Calu3 (cell line): ENCODE measurements around the gene MLPH. TPM values are rescaled to one million over a fixed set of nuclear protein-coding genes. Genes with fewer than 3 reads are reported as not detected.

Experiments
- BruUV-seq: library from RNA; stranded (reverse); fragments of 400-500 nt; replicated peaks from 2 replicates; lab custom pipeline; 2021; lab: Mats Ljungman, UMichigan
- CTCF ChIA-PET: fragments of 300-600 bp; sonication (Branson Sonifier 250); formaldehyde crosslinking; loops from one replicate; lab custom pipeline; 2022; ENCODE audit warnings: antibody characterized with exemption; lab: Charles Lee
- DNase-seq: peaks from one replicate; pipeline ENCODE4 v3.0.0; 2022
- H3K27ac Mint-ChIP-seq: one replicate; pipeline ENCODE4 v1.8.0; 2022; ENCODE audit warnings: mixed read lengths; ENCODE audit not compliant: unreplicated experiment
- H3K27me3 Mint-ChIP-seq: one replicate; pipeline ENCODE4 v1.8.0; 2022; ENCODE audit warnings: mixed read lengths; ENCODE audit not compliant: unreplicated experiment
- H3K36me3 Mint-ChIP-seq: one replicate; pipeline ENCODE4 v1.8.0; 2022; ENCODE audit warnings: mild to moderate bottlenecking, moderate library complexity, mixed read lengths; ENCODE audit not compliant: insufficient read depth, unreplicated experiment
- H3K4me1 Mint-ChIP-seq: one replicate; pipeline ENCODE4 v1.8.0; 2022; ENCODE audit warnings: mild to moderate bottlenecking, low read depth, mixed read lengths; ENCODE audit not compliant: unreplicated experiment
- H3K4me3 Mint-ChIP-seq: one replicate; pipeline ENCODE4 v1.8.0; 2022; ENCODE audit warnings: mild to moderate bottlenecking, low read depth, moderate library complexity, mixed read lengths; ENCODE audit not compliant: unreplicated experiment
- H3K9me3 Mint-ChIP-seq: one replicate; pipeline ENCODE4 v1.8.0; 2022; ENCODE audit warnings: low read depth, mixed read lengths; ENCODE audit not compliant: unreplicated experiment
- intact Hi-C: fragments of 100-400 bp; cut with micrococcal nuclease; formaldehyde crosslinking; loops from one replicate; pipeline ENCODE4 v1.10.0; 2022; ENCODE audit not compliant: unreplicated experiment
- total RNA-seq: library from RNA; stranded (reverse); gene quantifications from 2 replicates; pipeline ENCODE4 v1.2.3, GENCODE V29; 2022
- TF ChIP-seq, protein P1 (sequence below): fragments of 200-600 bp; IDR thresholded peaks from one replicate; pipeline ENCODE4 v1.8.0; 2022; ENCODE audit warnings: antibody characterized with exemption; ENCODE audit not compliant: unreplicated experiment

MLPH gene
- total RNA-seq, 1 experiment from 2014 or later, result 39.8 TPM

DNA sequence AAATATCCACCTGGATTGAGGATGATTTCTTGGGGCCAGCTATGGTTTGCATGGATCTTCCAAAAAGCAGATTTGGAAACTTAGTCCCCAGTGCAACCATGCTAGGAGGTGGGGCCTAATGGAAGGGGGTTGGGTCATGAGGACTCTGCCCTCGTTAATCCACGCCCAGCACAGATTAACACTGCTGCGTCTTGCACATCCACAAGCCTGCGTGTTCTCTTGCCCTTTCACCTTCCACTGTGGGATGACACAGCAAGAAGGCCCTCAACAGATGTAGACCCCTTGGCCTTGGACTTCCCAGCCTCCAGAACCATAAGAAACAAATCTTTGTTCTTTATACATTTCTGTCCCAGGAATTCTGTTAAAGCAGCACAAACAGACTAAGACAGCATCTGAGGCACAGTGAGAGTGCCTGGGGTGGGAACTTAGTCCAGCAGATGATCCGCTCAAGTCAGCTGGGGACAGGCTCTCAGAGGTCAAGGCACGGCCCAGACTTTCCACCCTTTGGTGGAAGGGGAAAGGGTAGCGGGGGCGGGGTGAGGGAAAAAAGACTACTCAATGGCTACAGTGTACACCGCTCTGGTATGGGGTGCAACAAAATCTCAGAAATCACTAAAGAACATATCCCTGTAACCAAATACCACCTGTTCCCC, 101.1 kb downstream of the MLPH start:
- no peak for DNase-seq
- Mint-ChIP-seq H3K9me3 (no peaks in the 10 kb centered on the region), H3K36me3 (peaks cover 27% of the 10 kb centered on the region), H3K27ac (no peak overlapping the region), H3K27me3 (no peaks in the 10 kb centered on the region), H3K4me3 (no peak overlapping the region), H3K4me1 (peaks cover 18% of the 10 kb centered on the region)
- CTCF ChIA-PET, result no interaction called here
- TF ChIP-seq, protein P1, sequence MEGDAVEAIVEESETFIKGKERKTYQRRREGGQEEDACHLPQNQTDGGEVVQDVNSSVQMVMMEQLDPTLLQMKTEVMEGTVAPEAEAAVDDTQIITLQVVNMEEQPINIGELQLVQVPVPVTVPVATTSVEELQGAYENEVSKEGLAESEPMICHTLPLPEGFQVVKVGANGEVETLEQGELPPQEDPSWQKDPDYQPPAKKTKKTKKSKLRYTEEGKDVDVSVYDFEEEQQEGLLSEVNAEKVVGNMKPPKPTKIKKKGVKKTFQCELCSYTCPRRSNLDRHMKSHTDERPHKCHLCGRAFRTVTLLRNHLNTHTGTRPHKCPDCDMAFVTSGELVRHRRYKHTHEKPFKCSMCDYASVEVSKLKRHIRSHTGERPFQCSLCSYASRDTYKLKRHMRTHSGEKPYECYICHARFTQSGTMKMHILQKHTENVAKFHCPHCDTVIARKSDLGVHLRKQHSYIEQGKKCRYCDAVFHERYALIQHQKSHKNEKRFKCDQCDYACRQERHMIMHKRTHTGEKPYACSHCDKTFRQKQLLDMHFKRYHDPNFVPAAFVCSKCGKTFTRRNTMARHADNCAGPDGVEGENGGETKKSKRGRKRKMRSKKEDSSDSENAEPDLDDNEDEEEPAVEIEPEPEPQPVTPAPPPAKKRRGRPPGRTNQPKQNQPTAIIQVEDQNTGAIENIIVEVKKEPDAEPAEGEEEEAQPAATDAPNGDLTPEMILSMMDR, result no peak
- no TSS peak for BruUV-seq
- intact Hi-C loops, result no loop called here

DNA sequence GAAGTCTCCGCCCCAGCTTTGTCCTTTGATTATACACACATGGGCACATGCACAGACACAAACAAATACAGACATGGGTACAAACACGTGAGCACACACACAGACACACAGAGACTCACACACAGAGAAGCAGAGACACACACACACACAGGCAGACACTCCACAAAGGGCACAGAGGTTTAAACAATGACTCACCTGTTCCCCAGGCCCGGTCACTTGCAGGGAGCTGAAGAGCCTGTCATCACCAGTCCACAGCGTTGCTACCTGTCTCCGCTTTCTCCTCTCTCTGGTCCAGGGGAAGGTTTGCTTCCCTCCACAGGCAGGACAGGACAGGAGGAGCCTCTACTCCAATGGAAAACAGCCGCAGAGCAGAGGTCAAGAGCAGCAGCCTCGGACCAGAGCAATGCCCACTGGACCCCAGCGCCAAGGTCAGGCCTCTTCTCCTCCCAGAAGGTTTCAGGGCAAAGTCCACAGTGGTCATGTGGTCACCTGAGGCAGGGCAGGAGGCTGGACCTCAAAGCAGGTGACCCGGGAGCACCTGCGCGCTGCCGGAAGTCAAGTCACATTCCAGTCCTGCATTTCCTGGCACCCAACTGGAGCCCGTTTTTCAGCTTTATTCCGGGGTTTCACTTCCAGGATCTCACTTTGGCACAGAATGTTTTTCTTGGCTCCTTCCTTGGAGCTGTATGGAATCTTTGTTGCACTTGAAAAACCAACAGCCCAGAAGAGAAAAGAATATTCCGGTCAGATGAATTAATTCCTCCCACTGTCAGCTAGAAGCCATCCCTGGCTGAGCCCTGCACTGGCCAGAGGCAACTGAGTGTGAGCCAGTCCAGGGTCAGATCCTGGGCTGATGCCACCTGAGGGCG, 103.5 kb downstream of the MLPH start, which contains the start of gene RAB17:
TSS of gene RAB17 (minus strand) at position 463 of the 869 bp plus-strand sequence. CDS start 4,580 bp downstream, outside the sequence.
- Mint-ChIP-seq H3K27ac (peak within 1 kb of the TSS; percentile 98), H3K4me3 (peak within 1 kb of the TSS; percentile 82), H3K36me3 (peaks cover 27% of the 10 kb centered on the region), H3K27me3 (no peaks in the 10 kb centered on the region), H3K9me3 (no peaks in the 10 kb centered on the region), H3K4me1 (peaks cover 18% of the 10 kb centered on the region)
- CTCF ChIA-PET, result interaction anchor here (0.6 to 2.0 kb wide), 6 partner anchors 11 to 1197 kb away, joined by 3 to 5 read pairs (median 4); no protein-coding TSS in a partner anchor
- TF ChIP-seq, protein P1, result no peak
- peak; percentile 81 for DNase-seq
- no TSS peak for BruUV-seq
- intact Hi-C loops, result no loop called here

DNA sequence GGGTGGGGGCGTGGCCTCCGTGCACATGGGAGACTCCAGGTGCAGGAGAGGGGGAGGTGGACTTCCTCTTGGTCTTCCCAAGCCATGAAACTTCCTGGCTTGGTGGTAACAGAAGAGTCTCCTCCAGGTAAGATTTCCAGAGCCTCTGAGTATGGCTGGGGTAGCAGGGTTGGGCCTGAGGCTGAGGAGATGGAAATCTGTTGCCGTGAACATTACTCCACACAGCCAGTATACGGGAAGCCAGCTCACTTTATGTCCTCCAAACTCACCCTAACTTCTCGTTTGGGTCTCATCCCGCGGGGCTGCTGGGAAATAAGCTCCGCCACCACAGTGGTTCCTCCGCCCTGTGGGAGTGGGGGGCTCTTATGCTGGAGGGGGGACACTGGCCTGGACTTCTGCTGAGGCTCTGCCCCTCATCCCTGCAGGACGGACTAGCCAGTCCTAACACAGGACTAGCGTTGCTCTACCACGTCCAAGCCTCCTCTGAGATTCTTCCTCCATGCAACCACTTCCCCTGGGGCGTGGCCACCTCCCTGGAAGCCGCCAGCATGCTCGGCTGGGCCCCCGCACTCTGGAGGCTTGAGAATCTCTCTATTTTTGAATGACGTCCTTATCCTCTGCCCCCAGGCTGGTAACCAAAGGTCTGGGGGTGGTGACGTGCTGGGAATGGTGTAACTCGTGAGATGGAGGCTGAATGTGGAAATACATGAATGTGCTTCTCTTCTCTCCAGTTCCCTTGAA, 104.3 kb downstream of the MLPH start:
- intact Hi-C loops, result no loop called here
- BruUV-seq, result TSS peak; percentile 75
- H3K9me3 Mint-ChIP-seq, result no peaks in the 10 kb centered on the region
- TF ChIP-seq, protein P1, result no peak
- peak overlapping the region; percentile 82 for H3K4me3 Mint-ChIP-seq
- peaks cover 27% of the 10 kb centered on the region for H3K36me3 Mint-ChIP-seq
- peak; percentile 92 for DNase-seq
- peak overlapping the region; percentile 98 for H3K27ac Mint-ChIP-seq
- no peaks in the 10 kb centered on the region for H3K27me3 Mint-ChIP-seq
- peaks cover 18% of the 10 kb centered on the region for H3K4me1 Mint-ChIP-seq
- CTCF ChIA-PET, result interaction anchor here (0.6 to 2.0 kb wide), 4 partner anchors 11 to 230 kb away, joined by 3 to 5 read pairs (median 4); no protein-coding TSS in a partner anchor

DNA sequence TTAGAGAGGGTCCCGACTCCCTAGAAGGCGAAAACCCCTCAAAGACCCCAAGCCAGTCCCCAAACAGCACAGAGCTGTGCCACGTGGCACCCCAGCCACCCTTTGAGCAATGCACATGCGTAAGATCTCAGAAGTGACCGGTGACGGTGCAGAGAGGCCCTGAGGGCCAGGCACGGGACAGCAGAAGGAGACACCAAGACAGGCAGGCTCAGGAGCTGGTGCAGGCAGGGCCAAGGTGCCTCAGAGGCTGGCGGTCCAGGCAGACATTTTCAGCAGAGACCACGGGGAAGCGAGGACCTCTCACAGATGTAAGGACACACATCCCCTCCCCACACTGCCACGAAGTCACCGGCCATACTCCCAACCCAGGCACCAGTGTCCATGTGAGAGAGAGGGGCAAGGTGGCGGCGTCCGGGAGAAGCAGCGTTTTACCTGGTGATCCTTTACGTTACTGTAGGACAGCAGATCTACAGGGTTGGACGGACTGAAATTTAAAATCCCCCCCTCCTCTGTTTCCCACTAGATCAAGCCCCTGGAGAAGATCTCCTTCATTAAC, 105.5 kb downstream of the MLPH start:
- no peaks in the 10 kb centered on the region for H3K9me3 Mint-ChIP-seq
- no peak overlapping the region for H3K4me3 Mint-ChIP-seq
- H3K36me3 Mint-ChIP-seq, result peaks cover 27% of the 10 kb centered on the region
- TF ChIP-seq, protein P1, result no peak
- intact Hi-C loops, result no loop called here
- BruUV-seq, result no TSS peak
- CTCF ChIA-PET, result no interaction called here
- peaks cover 9% of the 10 kb centered on the region for H3K4me1 Mint-ChIP-seq
- no peak overlapping the region for H3K27ac Mint-ChIP-seq
- peaks cover 4% of the 10 kb centered on the region for H3K27me3 Mint-ChIP-seq
- DNase-seq, result no peak
